Measurements from ENCODE around the gene NHLRC3. TPM values are rescaled to one million over a fixed set of nuclear protein-coding genes. Genes with fewer than 3 reads are reported as not detected.

The NHLRC3 gene
- 9.6 and 18.9 TPM in 2 replicates for total RNA-seq

GRCh38 chr13:39037880-39038568 lies at the start of gene NHLRC3, which contains the start of gene PROSER1:
Gene NHLRC3, plus strand, starts transcription at chr13:39038456. Its CDS starts 184 bp downstream, at chr13:39038640.
Gene PROSER1, minus strand, starts transcription at chr13:39038089. Its CDS starts 847 bp downstream, at chr13:39037242.

GRCh38 chr13:38990693-38991092 lies 47.6 kb upstream of the NHLRC3 start, which contains the start of gene STOML3:
Gene STOML3, minus strand, starts transcription at chr13:38990831. Its CDS starts 110 bp downstream, at chr13:38990721.

Other genes with a start within 250 kb of the NHLRC3 start
- not detected in 2 replicates for gene STOML3, start 47.6 kb upstream of the NHLRC3 start, total RNA-seq
- 18.8 and 31.5 TPM in 2 replicates for gene PROSER1, start 367 bp upstream of the NHLRC3 start, total RNA-seq

Data from nasal cavity respiratory epithelium epithelial cell of viscerocranial mucosa (primary cell).